NCI-H1105 treated with DMSO at 0.1 percent for 48 hours (cell line): ENCODE results near the gene PNPLA7.
"Not testable (repeated sequence)": the region's sequence is repeated elsewhere in the genome, so short reads cannot be mapped to it uniquely, and the experiment has no call there.

Experiments used
- DNase-seq: peaks from one replicate; lab custom pipeline; 2025; lab: John Stamatoyannopoulos, UW

PNPLA7 gene

GRCh38 chr9:137417161-137418021 is 132.8 kb downstream of the PNPLA7 start:
- no peak for DNase-seq

DNA sequence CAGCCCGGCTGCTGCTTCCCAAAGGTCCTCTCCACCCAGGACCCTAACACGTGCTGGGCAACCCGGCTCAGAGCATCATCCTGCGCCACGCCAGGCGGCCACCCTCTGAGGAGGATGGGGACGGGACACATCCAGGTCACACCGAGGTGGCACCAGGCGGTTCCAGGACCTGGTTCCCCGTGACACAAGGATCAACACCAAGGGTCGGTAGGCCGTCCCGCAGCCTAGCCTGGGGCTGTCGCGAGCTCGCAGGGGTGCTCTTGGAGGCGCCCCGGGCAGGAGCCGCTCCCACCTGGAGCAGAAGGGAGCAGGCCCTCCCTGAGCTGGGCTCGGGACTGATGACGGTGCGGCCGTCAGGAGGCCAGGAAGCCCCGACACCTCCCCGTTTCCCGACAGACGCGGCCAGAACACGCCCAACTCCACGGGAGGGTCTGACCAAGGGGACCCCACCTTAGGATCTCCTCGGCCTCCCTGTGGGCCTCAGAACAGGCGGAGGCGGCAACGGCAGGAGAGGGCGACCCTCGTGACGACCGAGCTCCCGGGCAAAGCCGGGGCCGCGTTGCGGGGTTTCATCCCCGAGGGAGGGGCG is 133.5 kb downstream of the PNPLA7 start:
- no peak for DNase-seq

DNA sequence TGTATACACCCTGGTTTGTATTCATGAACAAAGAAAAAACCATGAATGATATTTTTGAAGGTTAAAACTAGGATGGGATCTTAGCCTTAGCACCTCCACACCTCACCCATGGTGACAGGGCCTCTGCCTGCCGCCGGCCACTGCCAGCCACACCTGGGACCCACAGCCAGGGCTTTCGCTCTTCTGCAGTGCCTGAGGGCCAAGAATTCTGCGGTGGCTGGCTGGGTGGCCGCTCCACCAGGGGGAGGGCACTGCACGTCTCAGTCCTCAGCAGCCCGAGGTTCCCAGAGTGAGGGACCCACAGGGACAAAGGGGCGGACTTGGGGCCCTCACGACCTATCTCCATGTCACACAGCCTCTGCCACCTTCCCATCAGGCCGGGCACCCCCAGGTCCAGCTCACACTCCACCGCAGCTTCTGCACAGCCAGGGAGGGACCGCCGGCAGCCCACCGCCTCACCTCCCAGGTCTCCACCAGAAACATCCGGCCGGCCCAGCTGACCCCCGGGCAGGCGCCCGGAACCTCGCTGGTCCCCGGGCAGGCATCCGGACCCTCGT is 134.1 kb downstream of the PNPLA7 start:
- no peak for DNase-seq

DNA sequence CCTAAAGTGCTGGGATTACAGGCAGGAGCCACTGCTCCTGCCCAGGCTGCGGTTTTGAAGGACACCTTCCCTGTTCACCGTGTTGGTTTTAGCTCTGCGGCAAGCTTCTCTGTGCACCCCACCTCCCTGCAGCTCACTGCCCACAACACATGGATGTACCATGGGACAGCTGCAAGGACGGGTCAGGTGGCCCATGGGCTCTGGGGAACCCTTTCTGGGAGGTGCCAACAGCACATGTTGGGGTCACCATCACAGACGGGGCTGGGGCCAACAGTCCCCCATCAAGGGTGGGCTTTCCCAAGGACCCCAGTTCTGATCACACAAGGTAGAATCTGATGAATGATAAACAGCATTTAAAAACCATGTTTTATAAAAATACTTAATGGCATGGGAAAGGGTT is 134.8 kb downstream of the PNPLA7 start:
- no peak for DNase-seq

DNA sequence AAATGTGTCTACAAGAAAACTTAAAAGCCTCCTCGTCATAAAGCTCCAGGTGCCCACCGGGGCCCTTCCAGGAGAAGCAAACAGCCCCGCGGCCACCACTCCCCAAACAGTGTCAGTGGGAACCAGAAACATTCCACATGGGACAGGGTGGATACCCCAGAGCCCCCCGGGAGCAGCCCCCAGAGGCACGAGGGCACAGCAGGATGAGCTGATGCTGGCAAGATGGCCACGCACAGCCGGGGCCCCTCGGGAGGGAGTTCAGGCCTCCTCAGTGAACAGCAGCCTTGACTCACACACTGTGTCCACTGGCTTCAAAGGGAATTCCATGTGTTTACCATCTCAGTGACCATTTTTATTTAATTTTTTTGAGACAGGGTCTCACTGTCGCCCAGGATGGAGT is 137.8 kb downstream of the PNPLA7 start:
- no peak for DNase-seq

GRCh38 chr9:137411645-137412380 is 138.4 kb downstream of the PNPLA7 start:
- no peak for DNase-seq

DNA sequence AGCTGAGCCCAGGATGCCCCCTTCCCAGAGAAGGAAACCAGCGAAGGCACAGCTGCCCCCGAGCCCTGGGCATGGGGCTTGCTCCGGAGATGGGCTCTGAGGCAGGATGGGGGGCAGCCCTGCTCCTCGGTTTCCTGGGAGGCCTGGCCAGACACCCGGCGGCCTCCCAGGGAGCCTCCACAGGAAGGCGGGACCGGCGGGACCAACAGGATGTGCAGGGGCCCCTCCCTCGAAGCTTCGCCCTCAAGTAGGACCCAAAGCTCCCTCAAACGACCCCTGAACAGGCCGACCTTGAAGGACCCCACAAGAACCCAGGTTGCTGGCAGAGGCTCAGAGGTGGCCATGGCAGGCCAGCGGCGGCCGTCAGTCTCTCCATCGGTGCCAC is 138.9 kb downstream of the PNPLA7 start:
- no peak for DNase-seq

GRCh38 chr9:137410891-137411249 is 139.3 kb downstream of the PNPLA7 start:
- DNase-seq: no peak

GRCh38 chr9:137410236-137410890 is 139.8 kb downstream of the PNPLA7 start:
- not testable (repeated sequence) for DNase-seq
